GM12878 (cell line): ENCODE data around the gene ZNF407. TPM values are rescaled to one million over a fixed set of nuclear protein-coding genes. Genes with fewer than 3 reads are reported as not detected.

Experiments used
- BHLHE40 ChIP-seq, 2 experiments: fragments of 450-650 bp in 1 of 2; IDR thresholded peaks; 2 replicates each; pipeline ENCODE4 v1.6.1; 2011 to 2017; ENCODE audit warnings: low read depth in 2 of 2, borderline replicate concordance in 1 of 2, improper control_type of control experiment in 1 of 2, low read length in 1 of 2, mild to moderate bottlenecking in 1 of 2
- ELK1 ChIP-seq: IDR thresholded peaks from 2 replicates; pipeline ENCODE4 v1.6.1; 2012; ENCODE audit warnings: low read depth, low read length, improper control_type of control experiment
- EP300 ChIP-seq, 2 experiments: fragments of 150-350 bp in 1 of 2; IDR thresholded peaks; 2 replicates each; pipeline ENCODE4 v1.6.1; 2011 to 2012; ENCODE audit warnings: low read depth in 2 of 2, low read length in 2 of 2, borderline replicate concordance in 1 of 2, improper control_type of control experiment in 1 of 2, inconsistent platforms in 1 of 2; ENCODE audit not compliant: control insufficient read depth in 1 of 2
- MAX ChIP-seq: IDR thresholded peaks from 2 replicates; pipeline ENCODE4 v1.6.1; 2012; ENCODE audit warnings: low read depth, low read length, improper control_type of control experiment
- MEF2A ChIP-seq: IDR thresholded peaks from 2 replicates; pipeline ENCODE4 v1.6.1; 2011; ENCODE audit warnings: low read depth, mild to moderate bottlenecking, low read length, moderate library complexity; ENCODE audit not compliant: insufficient read depth
- NFXL1 ChIP-seq: fragments of 450-650 bp; IDR thresholded peaks from 2 replicates; pipeline ENCODE4 v1.6.1; 2017; ENCODE audit warnings: antibody characterized with exemption, mild to moderate bottlenecking, borderline replicate concordance
- PBX3 ChIP-seq: IDR thresholded peaks from 2 replicates; pipeline ENCODE4 v1.6.1; 2011; ENCODE audit warnings: mild to moderate bottlenecking, low read depth, low read length, moderate library complexity; ENCODE audit not compliant: insufficient replicate concordance
- PKNOX1 ChIP-seq: fragments of 450-650 bp; IDR thresholded peaks from 2 replicates; pipeline ENCODE4 v1.6.1; 2016; ENCODE audit warnings: mild to moderate bottlenecking
- POLR2AphosphoS5 ChIP-seq: IDR thresholded peaks from 2 replicates; pipeline ENCODE4 v1.6.1; 2011; ENCODE audit warnings: mild to moderate bottlenecking, low read length, inconsistent platforms
- RAD21 ChIP-seq: IDR thresholded peaks from 2 replicates; pipeline ENCODE4 v1.6.1; 2011; ENCODE audit warnings: mild to moderate bottlenecking, low read depth, low read length, moderate library complexity; ENCODE audit not compliant: insufficient read depth
- SKIL ChIP-seq: fragments of 450-650 bp; IDR thresholded peaks from 2 replicates; pipeline ENCODE4 v1.6.1; 2017; ENCODE audit warnings: mild to moderate bottlenecking, low read depth, inconsistent platforms; ENCODE audit not compliant: poor library complexity, severe bottlenecking
- SREBF2 ChIP-seq: IDR thresholded peaks from 2 replicates; pipeline ENCODE4 v1.6.1; 2012; ENCODE audit warnings: mild to moderate bottlenecking, low read length
- WRNIP1 ChIP-seq: IDR thresholded peaks from 2 replicates; pipeline ENCODE4 v1.6.1; 2011; ENCODE audit warnings: low read depth, low read length, improper control_type of control experiment, borderline replicate concordance
- ZNF274 ChIP-seq: IDR thresholded peaks from one replicate; pipeline ENCODE4 v1.8.0; 2011; ENCODE audit not compliant: insufficient read length, insufficient read depth
- ZNF687 ChIP-seq: fragments of 450-650 bp; IDR thresholded peaks from 2 replicates; pipeline ENCODE4 v1.6.1; 2017; ENCODE audit warnings: mild to moderate bottlenecking, moderate library complexity
- polyA plus RNA-seq, 11 experiments: library from polyadenylated mRNA; depleted of rRNA in 4 of 11; unstranded in 6 of 11; stranded (reverse) in 5 of 11; fragments of >200 nt; fragmentation: Nextera tagmentation in 4 of 11; fragmentation: Illumina TruSeq in 1 of 11; extraction: Ambion mirVana in 4 of 11; extraction: Trizol in 1 of 11; gene quantifications; 1 replicate in 1 of 11; 2 replicates in 10 of 11; pipeline versions ENCODE4 v1.2.1 to v1.2.3, GENCODE V29; 2011 to 2016; ENCODE audit warnings: inconsistent platforms in 2 of 11, missing spikeins in 2 of 11, low read depth in 1 of 11
- total RNA-seq, 4 experiments: library from RNA; depleted of rRNA in 3 of 4; stranded (reverse); fragments of >200 nt in 3 of 4; fragmentation: Illumina TruSeq in 1 of 4; extraction: Trizol in 1 of 4; gene quantifications; 2 replicates each; pipeline versions ENCODE4 v1.2.1 to v1.2.3, GENCODE V29; 2013 to 2021

Gene ZNF407
- total and polyA plus RNA-seq, 10 of the 15 experiments (the other 5 are each of a cell fraction or from before 2014, with no cell fraction given), result 0.69 to 11.6 (median 5.3) TPM

- TF ChIP-seq SREBF2 (no peak), NFXL1 (no peak), BHLHE40 (IDR thresholded peaks at IDR 0.05; ENCODE audit: borderline replicate concordance in 1 of 2, low read depth in 2 of 2, low read length in 1 of 2) (peak; percentile 16 to 33; a peak in 1 of 4 replicates), ZNF687 (no peak), PBX3 (no peak), MAX (no peak), SKIL (peak; percentile 81), ELK1 (no peak), MEF2A (peak; percentile 91), ZNF274 (no peak), WRNIP1 (no peak), PKNOX1 (no peak), EP300 (IDR thresholded peaks at IDR 0.05; ENCODE audit: borderline replicate concordance in 1 of 2, control insufficient read depth in 1 of 2, low read depth in 2 of 2, low read length in 2 of 2) (0 out of 4 replicates have a peak, but pooled peaks of 1 of the 2 experiments have one; percentile 6), POLR2AphosphoS5 (no peak), RAD21 (no peak)
Observed at GRCh38 chr18:74869904-74870863, 272.5 kb downstream of the ZNF407 start (continued).
